ENCODE results near the gene COL18A1.

The COL18A1 gene

DNA sequence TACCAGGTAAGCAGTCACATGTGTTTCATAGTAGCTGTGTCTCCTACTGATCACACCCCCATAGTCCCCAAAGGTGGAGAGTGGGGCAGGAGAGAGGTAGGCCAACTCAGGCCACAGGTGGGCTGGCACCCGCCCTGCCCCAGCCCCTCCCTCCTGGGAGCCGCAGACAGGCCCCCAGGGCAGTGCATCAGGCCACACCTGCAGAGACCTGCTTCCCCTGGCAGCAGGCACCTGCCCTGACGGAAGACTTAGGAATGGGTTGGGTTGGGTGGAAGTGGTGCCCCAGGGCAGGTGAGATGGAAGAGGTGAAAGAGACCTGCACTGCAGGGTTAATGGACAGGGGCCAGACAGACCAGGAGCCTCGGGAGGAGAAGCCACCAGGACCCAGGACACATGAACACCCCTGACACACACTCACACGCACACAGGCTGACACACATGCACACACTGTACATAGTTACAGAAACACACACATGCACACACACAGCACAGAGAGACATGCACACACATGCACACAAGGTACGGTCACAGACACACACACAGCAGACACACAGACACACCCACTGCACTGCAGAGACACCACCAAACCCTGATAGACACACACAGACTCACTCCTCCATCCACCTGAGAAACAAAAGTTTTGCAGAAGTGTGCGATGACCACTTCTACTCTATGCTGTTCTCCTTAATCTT is 1.7 kb upstream of the COL18A1 start:
- no peak for DNase-seq

DNA sequence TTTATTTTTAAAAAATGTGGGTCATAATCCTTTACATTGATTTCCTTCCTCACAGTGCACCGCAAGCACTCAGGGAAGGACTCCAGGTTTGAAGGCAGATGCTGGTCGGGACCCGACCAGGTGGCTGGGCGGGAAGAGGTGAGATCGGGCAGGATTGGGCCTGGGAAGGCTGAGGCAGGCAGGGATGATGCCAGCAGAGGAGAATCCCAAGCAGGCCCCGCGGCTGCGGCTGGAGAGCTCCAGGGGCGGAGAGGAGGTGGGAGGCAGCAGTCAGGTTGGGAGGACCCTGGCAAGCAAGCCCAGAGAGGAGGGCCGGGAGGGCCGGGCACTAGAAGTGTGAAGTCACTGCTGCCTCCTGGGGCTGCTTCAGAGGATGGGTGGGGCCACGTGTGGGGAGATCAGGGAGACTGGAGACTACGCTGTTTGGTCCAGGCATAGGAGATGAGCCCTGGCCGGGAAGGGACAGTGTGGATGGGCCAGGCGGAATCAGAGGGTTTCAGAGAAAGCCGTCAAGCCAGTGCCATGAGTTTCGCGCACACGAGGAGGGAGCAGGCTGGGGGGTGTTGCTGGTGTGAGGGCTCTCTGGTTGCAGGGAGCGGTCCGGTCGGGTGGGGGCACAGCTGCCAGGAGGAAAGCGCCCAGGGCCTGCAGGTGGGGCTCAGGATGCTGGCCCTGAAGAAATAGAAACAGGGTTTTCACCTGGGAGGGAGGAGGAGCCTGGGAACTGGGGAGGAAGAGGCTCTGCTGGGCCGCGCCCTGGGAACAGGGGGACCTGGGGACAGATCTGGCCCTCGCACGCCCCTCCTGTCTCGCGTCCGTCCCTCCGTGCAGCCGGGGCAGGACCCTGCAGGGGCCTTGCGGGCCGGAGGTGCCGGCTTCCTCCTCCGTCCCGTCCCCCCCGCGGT is 888 bp upstream of the COL18A1 start:
- DNase-seq = no peak

GRCh38 chr21:45405271-45405818 is 380 bp downstream of the COL18A1 start:
- no peak for DNase-seq

DNA sequence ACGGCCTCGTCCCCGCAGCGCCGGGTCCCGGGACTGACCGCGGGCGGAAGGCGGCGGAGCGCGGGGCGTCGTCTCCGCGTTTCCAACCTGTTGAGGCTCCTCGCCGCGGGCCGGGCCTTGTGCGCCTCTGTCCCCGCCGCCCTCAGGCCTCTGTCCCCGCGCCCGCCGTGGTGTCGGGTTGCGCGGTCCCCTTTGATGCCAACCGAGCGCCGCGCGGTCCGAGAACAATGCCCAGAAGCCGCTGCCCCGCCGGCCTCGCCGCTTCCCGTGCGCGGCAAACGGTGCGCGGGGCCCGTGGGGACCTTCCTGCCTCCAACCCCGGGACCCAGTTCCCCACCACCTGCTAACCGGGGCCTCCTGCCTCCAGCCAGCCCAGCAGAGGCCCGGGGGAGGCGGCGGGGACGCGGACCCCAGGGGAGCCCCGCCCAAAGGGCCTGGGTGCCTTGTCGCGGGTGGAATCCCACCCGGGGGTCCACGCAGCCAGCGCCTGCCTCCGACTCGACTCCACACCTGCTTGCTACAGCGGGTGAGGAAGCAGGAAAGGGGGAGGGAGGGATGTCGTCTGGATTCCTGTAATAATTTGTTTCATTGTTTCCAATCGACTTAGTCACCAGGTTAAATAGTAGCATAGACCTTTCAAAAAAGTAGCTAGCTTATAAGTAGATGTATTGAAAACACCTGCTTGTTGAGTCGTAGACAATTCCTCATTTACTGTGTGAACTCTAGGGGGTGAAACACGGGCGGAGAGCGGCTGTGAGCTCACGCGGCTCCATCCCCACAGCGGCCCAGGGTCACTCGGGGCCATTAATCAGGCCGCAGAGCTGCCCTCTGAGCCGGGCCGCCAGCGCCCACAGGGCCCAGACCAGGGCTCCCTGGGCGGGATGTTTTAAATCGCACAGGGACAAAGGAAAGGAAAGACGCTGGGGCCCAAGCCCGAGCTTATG is 1.1 kb downstream of the COL18A1 start:
- no peak for DNase-seq

GRCh38 chr21:45406801-45407628 is 2.0 kb downstream of the COL18A1 start:
- DNase-seq = no peak

GRCh38 chr21:45407629-45408247 is 2.8 kb downstream of the COL18A1 start:
- DNase-seq = no peak

DNA sequence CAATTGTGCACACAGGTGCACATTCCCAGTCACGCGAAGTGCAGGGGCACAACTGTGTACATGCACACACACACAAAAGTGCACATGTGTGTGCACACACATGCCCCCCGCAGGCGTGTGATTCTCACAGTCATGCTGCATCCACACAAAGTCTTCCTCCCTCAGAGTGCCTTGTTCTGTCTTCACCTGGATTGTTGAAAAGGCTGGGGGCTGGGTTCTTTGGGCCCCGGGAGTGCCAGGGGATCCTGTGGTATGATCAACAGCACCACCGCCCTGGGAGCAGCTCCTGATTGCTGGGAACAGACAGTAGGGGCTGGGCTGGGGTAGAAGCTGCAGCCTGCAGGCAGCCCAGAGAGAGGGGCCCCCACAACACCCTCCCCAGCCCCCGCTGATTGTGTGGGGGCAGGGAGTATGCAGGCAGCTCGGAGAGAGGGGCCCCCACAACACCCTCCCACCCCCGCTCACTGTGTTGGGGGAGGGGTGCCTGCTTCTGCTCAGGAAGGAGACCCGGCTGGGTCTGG is 3.4 kb downstream of the COL18A1 start:
- DNase-seq = no peak

DNA sequence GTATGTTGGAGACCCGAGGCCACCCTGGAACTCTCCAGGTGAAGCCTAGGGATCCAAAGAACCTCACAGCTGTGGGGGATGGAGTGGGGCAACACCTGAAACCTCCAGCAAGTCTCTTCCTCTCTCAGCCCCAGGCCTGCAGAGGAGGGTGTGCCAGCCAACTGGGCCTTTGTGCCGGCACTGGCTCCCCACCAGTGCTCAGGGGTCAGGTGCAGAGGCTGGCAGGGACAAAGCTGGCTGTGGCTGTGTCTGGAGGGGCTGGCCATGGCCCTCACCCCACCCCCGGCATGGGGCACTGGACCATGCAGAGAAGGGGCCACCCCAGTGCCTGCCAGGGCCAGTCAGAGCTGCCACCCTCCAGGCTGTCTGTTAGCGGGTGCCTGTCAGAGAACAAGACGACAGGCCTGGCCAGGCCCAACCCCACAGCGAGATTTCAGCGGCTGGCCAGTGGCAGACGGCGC is 3.9 kb downstream of the COL18A1 start:
- no peak for DNase-seq

DNA sequence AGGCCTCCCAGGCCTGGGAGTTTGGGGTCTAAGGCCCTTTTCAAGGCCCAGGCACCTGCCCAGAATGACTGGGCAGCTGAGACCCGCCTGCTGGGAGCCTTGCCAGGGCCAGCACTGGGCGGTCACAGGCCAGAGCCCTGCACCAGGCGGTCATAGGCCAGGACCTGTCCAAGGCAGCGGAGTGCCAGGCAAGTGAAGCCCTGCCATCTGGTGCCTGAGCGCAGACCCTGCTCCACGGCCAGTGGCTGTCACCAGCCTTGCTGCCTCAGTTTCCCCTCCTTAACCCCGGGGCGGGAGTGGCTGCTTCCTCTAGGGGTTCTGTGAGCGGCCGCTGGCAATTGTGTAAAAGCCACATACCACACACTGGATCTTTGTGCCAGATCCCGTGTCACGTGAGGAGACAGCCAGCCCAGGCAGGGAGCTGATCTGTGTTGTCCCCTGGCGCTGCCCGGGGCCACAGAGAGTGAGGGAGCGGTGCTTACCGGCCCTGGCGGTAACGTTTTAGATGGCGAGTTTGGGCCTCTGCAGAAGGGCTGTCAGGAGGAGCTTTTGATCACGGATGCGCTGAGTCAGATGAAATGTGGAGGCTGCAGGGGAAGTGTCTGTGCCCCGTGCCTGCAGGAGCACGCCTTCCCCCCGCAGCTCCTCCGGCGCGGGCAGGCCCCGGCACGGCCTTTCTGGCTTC is 4.6 kb downstream of the COL18A1 start:
- no peak for DNase-seq

GRCh38 chr21:45410151-45410864 is 5.3 kb downstream of the COL18A1 start:
- no peak for DNase-seq

- DNase-seq = no peak
Observed at GRCh38 chr21:45410865-45411809, 6.2 kb downstream of the COL18A1 start.

GRCh38 chr21:45411810-45412206 is 6.8 kb downstream of the COL18A1 start:
- no peak for DNase-seq

GRCh38 chr21:45412491-45412890 is 7.5 kb downstream of the COL18A1 start:
- DNase-seq = no peak

- DNase-seq = no peak
Observed at GRCh38 chr21:45412909-45413611, 8.1 kb downstream of the COL18A1 start.

DNA sequence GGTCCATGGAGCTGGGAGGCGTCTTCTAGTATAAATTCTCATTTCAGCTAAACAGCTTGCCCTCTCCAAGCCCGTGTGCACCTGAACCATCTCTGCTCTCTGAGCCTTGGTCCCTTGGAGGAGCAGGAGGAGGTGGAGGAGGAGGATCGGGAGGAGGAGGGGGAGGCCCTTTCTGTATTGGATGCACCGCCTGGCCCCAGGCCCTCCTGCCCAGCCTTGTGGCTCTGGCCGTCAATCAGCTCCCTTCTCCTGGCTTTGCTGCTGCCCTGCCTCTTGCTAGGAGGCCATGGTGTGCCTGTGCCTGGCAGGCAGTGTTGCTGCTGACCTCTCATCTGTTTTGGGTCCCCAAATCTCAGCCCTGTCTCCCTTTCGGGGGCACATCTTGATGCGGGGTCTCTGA is 9.0 kb downstream of the COL18A1 start:
- DNase-seq = no peak

DNA sequence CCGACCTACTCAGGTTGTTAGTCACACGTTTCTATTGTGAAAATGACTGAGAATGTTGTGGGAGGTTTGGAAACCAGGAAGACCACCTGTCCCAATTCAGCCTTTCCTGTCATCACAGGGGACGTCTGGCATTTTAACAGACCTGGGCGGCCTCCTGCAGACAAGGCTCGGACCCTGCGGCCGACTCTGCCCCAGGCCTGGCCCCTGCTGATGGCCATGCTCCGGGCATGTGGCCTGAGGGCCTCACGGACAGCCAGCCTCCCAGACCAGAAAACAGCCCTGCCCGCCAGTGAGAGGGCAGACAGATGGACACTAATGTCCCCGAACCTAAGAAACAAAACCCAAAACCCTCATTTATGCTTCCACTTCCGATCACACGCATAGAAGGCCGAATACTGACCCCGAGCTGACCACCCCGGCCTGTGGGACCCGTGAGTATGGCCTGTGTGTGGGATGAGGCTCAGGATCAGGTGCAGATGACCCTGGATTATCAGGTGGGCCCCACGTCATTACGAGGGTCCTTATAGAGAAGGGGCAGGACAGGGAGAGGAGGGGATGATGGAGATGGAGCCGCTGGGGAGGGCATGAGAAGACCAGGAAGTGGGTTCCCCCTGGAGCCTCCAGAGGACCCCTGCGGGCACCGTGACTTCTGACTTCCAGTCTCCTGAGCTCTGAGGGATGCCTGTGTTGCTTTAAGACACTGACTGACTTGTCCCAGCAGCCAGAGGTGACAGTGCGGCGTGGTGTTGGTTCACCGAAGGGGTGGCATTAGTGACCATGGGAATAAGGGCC is 9.6 kb downstream of the COL18A1 start:
- DNase-seq = no peak

Data from NCI-H1417 treated with DMSO at 0.1 percent for 48 hours (cell line).